ENCODE measurements around the gene P4HB. TPM values are rescaled to one million over a fixed set of nuclear protein-coding genes. Genes with fewer than 3 reads are reported as not detected.

The P4HB gene
- total RNA-seq, 6 experiments from 2014 or later: 856 to 5,039 (median 1,455) TPM

DNA sequence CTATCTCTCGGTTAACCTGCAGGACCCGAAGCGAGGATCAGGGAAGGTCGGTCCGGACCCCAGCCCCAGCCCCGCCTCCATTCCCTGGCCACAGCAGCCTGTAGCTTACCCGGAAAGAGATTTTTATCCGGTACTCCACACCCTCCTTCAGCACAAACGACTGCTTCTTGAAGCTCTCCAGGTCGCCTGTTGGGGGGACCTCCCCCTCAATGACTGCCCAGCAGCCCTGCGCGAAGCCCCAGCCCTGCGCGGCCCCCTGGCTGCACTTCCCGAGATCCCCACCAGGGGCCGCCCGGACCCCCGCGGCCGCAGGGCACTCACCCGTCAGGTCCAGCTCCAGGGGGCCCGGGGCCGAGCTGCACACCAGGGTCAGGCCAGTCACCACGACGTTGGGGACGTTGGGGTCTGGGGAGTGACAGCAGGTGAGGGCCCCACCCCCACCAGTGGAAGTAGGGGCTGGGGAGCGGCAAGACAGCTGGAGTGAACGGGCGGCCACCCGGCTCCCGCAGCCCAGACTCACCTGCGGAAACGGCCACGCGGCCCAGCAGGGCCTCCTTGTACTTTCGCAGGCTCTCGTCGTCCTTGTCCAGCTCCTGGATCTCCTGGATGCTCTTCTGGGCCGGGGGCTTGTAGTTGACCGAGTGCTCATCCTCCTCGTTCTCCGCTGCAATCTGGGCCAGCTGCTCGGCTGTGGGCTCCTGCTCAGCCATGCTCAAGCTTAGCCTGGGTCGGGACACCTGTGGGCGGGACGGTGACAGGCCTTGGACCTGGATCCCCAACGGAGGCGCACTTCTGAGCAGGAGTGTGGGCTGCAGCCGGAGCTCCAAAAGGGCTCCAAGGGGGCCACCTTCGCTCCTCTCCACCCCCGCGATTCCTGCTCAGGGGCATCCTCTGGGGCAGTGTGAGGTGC lies 9.1 kb upstream of the P4HB start:
- Histone ChIP-seq H3K27ac (peak overlapping the region; percentile 82 to 99 (median 93)), H3K9me3 (no peaks in the 10 kb centered on the region), H3K36me3 (peaks cover 0 to 16% (median 8%) of the 10 kb centered on the region in 4 donors), H3K27me3 (no peaks in the 10 kb centered on the region), H3K4me1 (peaks cover 0 to 59% (median 29%) of the 10 kb centered on the region in 4 donors), H3K4me3 (peak overlapping the region; percentile 86 to 99 (median 86))
- DNase-seq: peak; percentile 67 to 75 (median 70)
- WGBS (ENCODE audit: insufficient coverage, low coverage, low lambda C conversion rate, missing lambda C conversion rate): 31% methylated on average over 6 of the region's 52 CpGs
- peak; percentile 13 for TF ChIP-seq POLR2A (IDR thresholded peaks at IDR 0.05)
- TF ChIP-seq, protein P1, sequence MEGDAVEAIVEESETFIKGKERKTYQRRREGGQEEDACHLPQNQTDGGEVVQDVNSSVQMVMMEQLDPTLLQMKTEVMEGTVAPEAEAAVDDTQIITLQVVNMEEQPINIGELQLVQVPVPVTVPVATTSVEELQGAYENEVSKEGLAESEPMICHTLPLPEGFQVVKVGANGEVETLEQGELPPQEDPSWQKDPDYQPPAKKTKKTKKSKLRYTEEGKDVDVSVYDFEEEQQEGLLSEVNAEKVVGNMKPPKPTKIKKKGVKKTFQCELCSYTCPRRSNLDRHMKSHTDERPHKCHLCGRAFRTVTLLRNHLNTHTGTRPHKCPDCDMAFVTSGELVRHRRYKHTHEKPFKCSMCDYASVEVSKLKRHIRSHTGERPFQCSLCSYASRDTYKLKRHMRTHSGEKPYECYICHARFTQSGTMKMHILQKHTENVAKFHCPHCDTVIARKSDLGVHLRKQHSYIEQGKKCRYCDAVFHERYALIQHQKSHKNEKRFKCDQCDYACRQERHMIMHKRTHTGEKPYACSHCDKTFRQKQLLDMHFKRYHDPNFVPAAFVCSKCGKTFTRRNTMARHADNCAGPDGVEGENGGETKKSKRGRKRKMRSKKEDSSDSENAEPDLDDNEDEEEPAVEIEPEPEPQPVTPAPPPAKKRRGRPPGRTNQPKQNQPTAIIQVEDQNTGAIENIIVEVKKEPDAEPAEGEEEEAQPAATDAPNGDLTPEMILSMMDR (IDR thresholded peaks at IDR 0.05): peak; percentile 63 to 87 (median 85)
- peak in 2 of 4 donors; percentile 3 to 7 for ATAC-seq
- intact Hi-C loops (cut with DNase I): no loop called here

DNA sequence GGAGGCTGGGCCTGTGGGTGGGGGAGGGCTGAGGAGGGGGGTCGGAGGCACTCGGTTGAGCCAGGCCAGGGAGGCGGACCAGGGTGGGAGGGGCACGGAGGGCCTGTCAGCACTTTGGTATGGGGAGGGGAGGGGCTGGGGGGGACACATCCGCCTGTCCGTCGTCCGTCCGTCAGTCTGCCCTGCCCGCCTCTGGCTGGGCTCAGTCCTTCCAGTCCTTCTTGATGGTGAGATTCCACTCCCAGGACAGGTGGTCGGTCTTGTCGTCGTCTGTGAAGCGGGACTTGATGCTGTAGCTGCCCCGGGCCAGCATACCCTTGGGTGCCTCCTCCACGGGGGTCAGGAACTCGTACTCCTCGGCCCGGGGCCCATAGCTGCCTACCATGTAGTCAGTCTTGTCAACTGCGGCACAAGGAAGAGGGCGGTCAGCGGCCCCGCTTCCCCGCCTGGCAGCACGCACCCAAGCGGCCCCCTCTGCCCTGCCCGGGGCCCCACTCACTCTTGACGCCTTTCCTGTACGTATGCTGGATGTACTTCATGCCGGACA lies 8.4 kb upstream of the P4HB start:
- DNase-seq (peak; percentile 73 to 81 (median 76)), ATAC-seq (peak; percentile 1 to 15 (median 6))
- peaks cover 0 to 64% (median 32%) of the 10 kb centered on the region in 4 donors for H3K4me1 ChIP-seq
- intact Hi-C loops (cut with DNase I): no loop called here
- no peak overlapping the region for H3K4me3 ChIP-seq
- no peaks in the 10 kb centered on the region for H3K27me3 ChIP-seq
- peak overlapping the region; percentile 10 to 99 (median 93) for H3K27ac ChIP-seq
- H3K9me3 ChIP-seq: no peaks in the 10 kb centered on the region
- TF ChIP-seq, protein P1 (IDR thresholded peaks at IDR 0.05): no peak
- peak; percentile 21 for TF ChIP-seq POLR2A (IDR thresholded peaks at IDR 0.05)
- 40% methylated on average over 1 of the region's 30 CpGs for WGBS (ENCODE audit: insufficient coverage, low coverage, low lambda C conversion rate, missing lambda C conversion rate)
- H3K36me3 ChIP-seq: peaks cover 0 to 16% (median 8%) of the 10 kb centered on the region in 4 donors

DNA sequence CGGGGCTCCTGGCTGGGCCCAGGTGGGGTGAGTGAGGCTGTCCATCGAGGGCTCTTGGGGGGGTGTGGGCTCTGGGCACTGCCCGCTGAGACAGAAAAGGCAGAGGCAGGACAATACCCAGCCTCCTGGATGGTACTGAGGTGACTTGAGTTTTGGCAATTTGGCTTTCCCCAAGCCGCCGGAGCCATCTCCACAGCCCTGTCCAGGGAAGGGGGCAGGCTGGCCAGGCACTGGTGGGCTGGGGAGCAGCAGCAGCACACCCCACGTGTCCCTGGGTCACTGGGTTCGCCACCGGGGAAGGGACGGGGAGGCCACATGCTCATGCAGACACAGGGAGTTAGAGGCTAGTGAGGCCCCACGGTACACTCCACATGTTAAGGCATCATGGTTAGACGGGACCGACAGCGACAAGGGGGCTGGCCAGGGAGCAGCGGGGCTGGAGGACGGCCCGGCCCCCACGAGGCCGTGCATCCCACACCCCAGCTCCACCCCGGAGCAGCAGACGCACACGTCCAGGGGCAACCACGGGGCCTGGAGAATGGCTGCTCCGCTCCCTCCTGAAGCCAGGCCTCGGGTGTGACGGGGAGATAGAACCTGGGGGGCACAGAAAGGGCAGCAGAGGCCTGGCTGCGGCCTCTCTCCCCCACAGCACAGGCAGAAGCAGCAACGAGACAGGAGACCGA lies 7.8 kb upstream of the P4HB start:
- peak; percentile 0 to 6 (median 2) for ATAC-seq
- TF ChIP-seq, protein P1 (IDR thresholded peaks at IDR 0.05): no peak
- peak; percentile 49 for TF ChIP-seq POLR2A (IDR thresholded peaks at IDR 0.05)
- no peak overlapping the region for H3K4me3 ChIP-seq
- DNase-seq: peak; percentile 49 to 73 (median 68)
- H3K36me3 ChIP-seq: peaks cover 0 to 16% (median 8%) of the 10 kb centered on the region in 4 donors
- intact Hi-C loops (cut with DNase I): no loop called here
- H3K4me1 ChIP-seq: peaks cover 0 to 70% (median 34%) of the 10 kb centered on the region in 4 donors
- peak overlapping the region; percentile 10 to 99 (median 17) for H3K27ac ChIP-seq
- WGBS (ENCODE audit: insufficient coverage, low coverage, low lambda C conversion rate, missing lambda C conversion rate): 18% methylated on average over 6 of the region's 28 CpGs
- no peaks in the 10 kb centered on the region for H3K27me3 ChIP-seq
- no peaks in the 10 kb centered on the region for H3K9me3 ChIP-seq

DNA sequence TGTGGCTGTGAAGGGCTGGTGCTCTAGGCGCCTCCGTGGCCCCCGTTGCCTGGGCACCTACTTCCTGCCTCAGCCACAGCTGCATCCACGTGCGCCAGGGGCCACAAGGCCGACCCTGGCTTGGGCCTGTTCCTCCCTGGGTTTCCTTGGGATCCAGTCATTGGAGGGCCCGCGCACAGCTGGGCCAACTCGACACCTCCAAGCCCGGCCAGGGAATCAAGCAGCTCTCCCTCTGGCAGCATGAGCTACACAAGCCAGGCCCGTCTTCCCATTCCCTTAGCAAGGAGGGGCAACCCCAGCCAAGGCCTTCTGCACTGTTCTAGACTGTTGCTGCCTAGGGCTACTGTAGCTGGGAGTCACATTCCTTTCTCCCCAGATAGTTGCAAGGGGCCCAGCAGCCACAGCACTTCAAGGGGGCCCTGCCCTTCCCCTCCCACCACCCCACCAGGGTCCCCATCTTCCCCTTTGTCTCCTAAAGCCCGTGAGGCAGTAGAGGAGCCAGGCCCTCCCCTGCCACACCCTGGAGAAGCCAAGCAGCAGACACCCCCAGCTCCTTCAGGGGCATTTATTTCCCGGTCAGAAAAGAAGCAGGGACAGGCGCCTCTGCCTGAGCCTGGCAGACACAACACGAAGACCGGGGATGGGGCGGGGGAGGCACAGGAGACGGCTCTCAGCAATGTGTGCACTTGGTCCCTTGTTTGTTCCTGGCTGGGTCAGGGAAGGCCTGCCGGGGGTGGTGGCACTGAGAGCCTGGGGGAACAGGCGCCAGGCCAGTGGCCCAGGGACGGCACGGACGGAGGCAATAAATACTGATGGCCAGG lies 7.0 kb upstream of the P4HB start:
- Histone ChIP-seq H3K36me3 (peaks cover 0 to 16% (median 8%) of the 10 kb centered on the region in 4 donors), H3K4me1 (peaks cover 0 to 72% (median 35%) of the 10 kb centered on the region in 4 donors), H3K27me3 (no peaks in the 10 kb centered on the region), H3K9me3 (no peaks in the 10 kb centered on the region), H3K27ac (peak overlapping the region; percentile 17 to 99 (median 40)), H3K4me3 (no peak overlapping the region)
- ATAC-seq (peak; percentile 3 to 18 (median 14)), DNase-seq (peak; percentile 65 to 79 (median 75))
- 16% methylated on average over 6 of the region's 23 CpGs for WGBS (ENCODE audit: insufficient coverage, low coverage, low lambda C conversion rate, missing lambda C conversion rate)
- TF ChIP-seq POLR2A (IDR thresholded peaks at IDR 0.05): no peak
- TF ChIP-seq, protein P1 (IDR thresholded peaks at IDR 0.05): no peak
- intact Hi-C loops (cut with DNase I): no loop called here
